Stomach (tissue), 9 donors: ENCODE results near the gene GRXCR2. TPM values are rescaled to one million over a fixed set of nuclear protein-coding genes. Genes with fewer than 3 reads are reported as not detected.
A peak's percentile ranks its signal among the peaks of the same experiment; 100 is the strongest.

Source experiments
- DNase-seq, 2 donors: peaks; one replicate each; pipeline versions ENCODE4 v3.0.0 to v3.0.0-alpha.2; 2013 to 2019
- H3K27ac ChIP-seq, 5 donors: fragments of 200-600 bp in 4 of 5; sonication (generic) in 4 of 5; one replicate each; pipeline ENCODE4 v1.5.1; 2013 to 2019; ENCODE audit warnings: mild to moderate bottlenecking in 1 of 5, moderate library complexity in 1 of 5
- H3K27me3 ChIP-seq, 3 donors: fragments of 200-600 bp; sonication (generic); one replicate each; pipeline ENCODE4 v1.5.1; 2017 to 2019; ENCODE audit warnings: mixed run types in 1 of 3
- H3K36me3 ChIP-seq, 4 donors: fragments of 200-600 bp; sonication (generic); 1 replicate in 3 of 4; 2 replicates in 1 of 4; pipeline ENCODE4 v1.5.1; 2016 to 2019
- H3K4me1 ChIP-seq, 4 donors: fragments of 200-600 bp; sonication (generic); one replicate each; pipeline ENCODE4 v1.5.1; 2016 to 2019
- H3K4me3 ChIP-seq, 4 donors: fragments of 200-600 bp; sonication (generic) in 3 of 4; one replicate each; pipeline ENCODE4 v1.5.1; 2016 to 2019; ENCODE audit warnings: mild to moderate bottlenecking in 1 of 4
- H3K9me3 ChIP-seq, 4 donors: fragments of 200-600 bp; sonication (generic); one replicate each; pipeline ENCODE4 v1.5.1; 2016 to 2019
- EP300 ChIP-seq: sonication (generic); formaldehyde crosslinking; IDR thresholded peaks from one replicate; pipeline ENCODE4 v1.6.1; 2017; ENCODE audit warnings: antibody characterized with exemption
- POLR2A ChIP-seq, 4 donors: fragments of 450-650 bp; IDR thresholded peaks; one replicate each; pipeline ENCODE4 v1.6.1; 2016; ENCODE audit warnings: antibody characterized with exemption in 4 of 4, control low read depth in 2 of 4, mild to moderate bottlenecking in 1 of 4, moderate library complexity in 1 of 4
- POLR2AphosphoS5 ChIP-seq, 3 donors: sonication (generic); formaldehyde crosslinking; IDR thresholded peaks; one replicate each; pipeline ENCODE4 v1.6.1; 2016; ENCODE audit warnings: antibody characterized with exemption in 3 of 3
- WGBS, 5 donors: extraction: QIAGEN DNeasy Blood & Tissue Kit in 3 of 5; methylation state at CpG; one replicate each; pipeline versions ENCODE4 v1.1.5 to v1.1.7; 2013 to 2018; 5-methylcytosine and 5-hydroxymethylcytosine counted together
- intact Hi-C: fragments of 100-400 bp; cut with DNase I; formaldehyde crosslinking; loops from one replicate; pipeline ENCODE4 v1.15.1; 2023; ENCODE audit warnings: low total_unique reads
- polyA plus RNA-seq, 3 donors: library from polyadenylated mRNA; stranded (reverse); fragments of 200-250 nt; gene quantifications; one replicate each; pipeline ENCODE4 v1.2.3, GENCODE V29; 2013
- total RNA-seq, 5 donors: library from RNA; depleted of rRNA; stranded (reverse); fragments of >200 nt; gene quantifications; one replicate each; pipeline versions ENCODE4 v1.1.0 to v1.2.3, GENCODE V29; 2014 to 2016
- TF ChIP-seq, protein P1 (sequence below), 7 experiments: fragments of 450-650 bp in 4 of 7; fragments of 200-600 bp in 3 of 7; sonication (generic) in 3 of 7; IDR thresholded peaks; one replicate each; pipeline ENCODE4 v1.5.1; 2016 to 2019; ENCODE audit warnings: antibody characterized with exemption in 7 of 7, control low read depth in 2 of 7, mild to moderate bottlenecking in 1 of 7
- donor health status: healthy with polysubstance abuse.
- donor health status: Bipolar disorder and iron deficiency.
- donor health status: healthy.

Gene GRXCR2
- total and polyA plus RNA-seq, 8 donors: not detected

DNA sequence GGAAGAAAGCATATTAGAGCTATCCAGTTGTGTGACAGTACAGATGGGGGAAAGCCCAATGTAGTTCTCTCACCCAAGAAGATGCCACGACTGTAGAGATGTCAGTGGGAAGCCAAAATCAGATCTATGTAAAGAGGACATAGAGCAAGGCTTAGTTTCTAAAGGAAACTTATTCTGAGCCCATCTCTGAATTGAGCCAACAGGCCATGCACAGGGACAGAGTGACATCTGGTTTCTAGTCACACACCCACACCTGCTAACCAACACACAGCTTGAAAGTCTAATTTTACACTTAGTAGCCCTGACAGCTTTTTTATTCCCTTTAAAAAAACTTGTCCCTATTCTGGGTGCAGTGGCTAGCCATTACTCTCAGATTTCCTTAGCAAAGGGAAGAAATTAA lies 59.9 kb downstream of the GRXCR2 start:
- H3K27me3 ChIP-seq: no peaks in the 10 kb centered on the region
- DNase-seq: no peak
- WGBS, 5 donors: 59 to 88% (median 83%) methylated on average over 1 of the region's 1 CpG
- no peak overlapping the region for H3K27ac ChIP-seq
- H3K4me1 ChIP-seq: no peaks in the 10 kb centered on the region
- no peak overlapping the region for H3K4me3 ChIP-seq
- no peaks in the 10 kb centered on the region for H3K9me3 ChIP-seq
- H3K36me3 ChIP-seq: peaks cover 0 to 63% (median 57%) of the 10 kb centered on the region in 4 donors
- no peak for TF ChIP-seq EP300
- TF ChIP-seq, protein P1, sequence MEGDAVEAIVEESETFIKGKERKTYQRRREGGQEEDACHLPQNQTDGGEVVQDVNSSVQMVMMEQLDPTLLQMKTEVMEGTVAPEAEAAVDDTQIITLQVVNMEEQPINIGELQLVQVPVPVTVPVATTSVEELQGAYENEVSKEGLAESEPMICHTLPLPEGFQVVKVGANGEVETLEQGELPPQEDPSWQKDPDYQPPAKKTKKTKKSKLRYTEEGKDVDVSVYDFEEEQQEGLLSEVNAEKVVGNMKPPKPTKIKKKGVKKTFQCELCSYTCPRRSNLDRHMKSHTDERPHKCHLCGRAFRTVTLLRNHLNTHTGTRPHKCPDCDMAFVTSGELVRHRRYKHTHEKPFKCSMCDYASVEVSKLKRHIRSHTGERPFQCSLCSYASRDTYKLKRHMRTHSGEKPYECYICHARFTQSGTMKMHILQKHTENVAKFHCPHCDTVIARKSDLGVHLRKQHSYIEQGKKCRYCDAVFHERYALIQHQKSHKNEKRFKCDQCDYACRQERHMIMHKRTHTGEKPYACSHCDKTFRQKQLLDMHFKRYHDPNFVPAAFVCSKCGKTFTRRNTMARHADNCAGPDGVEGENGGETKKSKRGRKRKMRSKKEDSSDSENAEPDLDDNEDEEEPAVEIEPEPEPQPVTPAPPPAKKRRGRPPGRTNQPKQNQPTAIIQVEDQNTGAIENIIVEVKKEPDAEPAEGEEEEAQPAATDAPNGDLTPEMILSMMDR (IDR thresholded peaks at IDR 0.05): no peak
- TF ChIP-seq POLR2AphosphoS5 (IDR thresholded peaks at IDR 0.05): no peak
- no peak for TF ChIP-seq POLR2A (IDR thresholded peaks at IDR 0.05)
- intact Hi-C loops: no loop called here

DNA sequence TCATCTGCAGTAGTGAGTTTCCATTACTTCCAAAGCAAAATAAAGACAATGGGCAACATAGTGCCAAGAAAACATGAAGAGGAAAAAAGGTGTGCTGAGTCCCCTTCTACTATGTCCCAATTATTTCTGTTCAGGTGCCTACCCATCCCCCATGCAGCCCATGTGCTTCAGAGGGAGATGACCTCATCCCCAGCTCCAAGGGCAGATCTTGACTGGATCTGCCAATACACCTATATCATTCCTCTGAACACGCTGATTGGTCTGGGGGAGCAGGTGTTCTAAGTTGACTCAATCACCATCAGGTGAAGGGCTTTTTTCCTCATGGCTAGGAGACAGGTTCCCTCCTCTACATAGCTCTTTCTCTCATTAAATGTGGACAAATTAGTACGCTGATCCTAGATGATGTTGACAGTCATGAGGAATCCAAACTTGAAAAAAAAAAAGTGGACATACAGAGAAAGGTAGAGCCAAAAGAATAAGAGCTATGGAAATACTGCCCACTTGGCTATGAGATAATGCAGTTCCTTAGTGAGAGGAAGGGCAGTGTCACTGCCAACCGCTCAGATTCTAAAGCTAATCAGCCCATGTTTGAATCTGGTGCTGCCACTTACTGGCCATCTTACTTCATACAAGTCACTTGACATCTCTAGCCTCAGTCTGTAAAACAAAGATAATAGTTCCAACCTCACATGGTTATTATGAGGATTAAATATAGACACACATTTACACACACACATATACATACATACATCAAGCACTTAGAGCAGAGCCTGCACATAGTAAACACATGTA lies 60.8 kb downstream of the GRXCR2 start:
- intact Hi-C loops: no loop called here
- Histone ChIP-seq H3K9me3 (no peaks in the 10 kb centered on the region), H3K27me3 (no peaks in the 10 kb centered on the region), H3K4me1 (no peaks in the 10 kb centered on the region), H3K27ac (no peak overlapping the region), H3K4me3 (no peak overlapping the region), H3K36me3 (peaks cover 0 to 55% (median 51%) of the 10 kb centered on the region in 4 donors)
- TF ChIP-seq EP300: no peak
- TF ChIP-seq POLR2AphosphoS5 (IDR thresholded peaks at IDR 0.05): no peak
- no peak for TF ChIP-seq POLR2A (IDR thresholded peaks at IDR 0.05)
- TF ChIP-seq, protein P1 (IDR thresholded peaks at IDR 0.05): no peak
- WGBS, 5 donors: 73 to 84% (median 75%) methylated on average over 3 of the region's 3 CpGs
- DNase-seq: peak in 1 of 2 donors; percentile 51

Other genes starting within 250 kb of the GRXCR2 start
- 100 to 1,000 TPM in 1 of 5 donors, 10 to 100 TPM in 4; 11.9 to 203 (median 35.6) TPM for gene PRELID2, start 37.7 kb downstream of the GRXCR2 start, total RNA-seq
- gene PRELID2, start 37.7 kb downstream of the GRXCR2 start, polyA plus RNA-seq: 10 to 100 TPM in 2 of 3 donors, 1 to 10 TPM in 1; 7.1 to 18.6 (median 16.8) TPM
- 10 to 100 TPM; 35.6 to 62.0 (median 46.9) TPM for gene SH3RF2, start 63.6 kb upstream of the GRXCR2 start, total RNA-seq
- 10 to 100 TPM; 20.8 to 23.2 (median 23.1) TPM for gene SH3RF2, start 63.6 kb upstream of the GRXCR2 start, polyA plus RNA-seq
- gene PLAC8L1, start 232.6 kb upstream of the GRXCR2 start, total RNA-seq: not detected
- gene PLAC8L1, start 232.6 kb upstream of the GRXCR2 start, polyA plus RNA-seq: under 1 TPM in 1 of 3 donors, not detected in 2; 0.68 TPM